ENCODE measurements around the gene PLTP. TPM values are rescaled to one million over a fixed set of nuclear protein-coding genes. Genes with fewer than 3 reads are reported as not detected.

PLTP gene
- total RNA-seq, 4 donors from 2014 or later = 31.2 to 221 (median 113) TPM

GRCh38 chr20:45894797-45895196, 17.2 kb downstream of the PLTP start:
- no peak overlapping the region for H3K4me3 ChIP-seq
- H3K36me3 ChIP-seq = no peaks in the 10 kb centered on the region
- H3K9me3 ChIP-seq = no peaks in the 10 kb centered on the region
- TF ChIP-seq POLR2A (IDR thresholded peaks at IDR 0.05) (no peak), CTCF (IDR thresholded peaks at IDR 0.05) (no peak)
- intact Hi-C loops (cut with DNase I; ENCODE audit: low total_unique reads) = no loop called here
- no peaks in the 10 kb centered on the region for H3K27me3 ChIP-seq
- H3K27ac ChIP-seq = no peak overlapping the region
- no peak for DNase-seq
- H3K4me1 ChIP-seq = peaks cover 3 to 7% of the 10 kb centered on the region in 2 donors

GRCh38 chr20:45893831-45894230, 18.1 kb downstream of the PLTP start:
- Histone ChIP-seq H3K4me1 (peaks cover 3 to 7% of the 10 kb centered on the region in 2 donors), H3K4me3 (no peak overlapping the region), H3K27me3 (no peaks in the 10 kb centered on the region), H3K27ac (no peak overlapping the region), H3K36me3 (no peaks in the 10 kb centered on the region), H3K9me3 (no peaks in the 10 kb centered on the region)
- no peak for TF ChIP-seq CTCF (IDR thresholded peaks at IDR 0.05)
- no peak for TF ChIP-seq POLR2A (IDR thresholded peaks at IDR 0.05)
- intact Hi-C loops (cut with DNase I; ENCODE audit: low total_unique reads) = no loop called here
- DNase-seq = no peak

GRCh38 chr20:45892828-45893500, 19.0 kb downstream of the PLTP start:
- peaks cover 3 to 7% of the 10 kb centered on the region in 2 donors for H3K4me1 ChIP-seq
- TF ChIP-seq CTCF (IDR thresholded peaks at IDR 0.05) (no peak), POLR2A (IDR thresholded peaks at IDR 0.05) (no peak)
- H3K9me3 ChIP-seq = no peaks in the 10 kb centered on the region
- no peaks in the 10 kb centered on the region for H3K36me3 ChIP-seq
- intact Hi-C loops (cut with DNase I; ENCODE audit: low total_unique reads) = no loop called here
- H3K4me3 ChIP-seq = no peak overlapping the region
- no peak overlapping the region for H3K27ac ChIP-seq
- no peaks in the 10 kb centered on the region for H3K27me3 ChIP-seq
- DNase-seq = no peak

GRCh38 chr20:45892049-45892825, 19.7 kb downstream of the PLTP start:
- H3K4me3 ChIP-seq = peak overlapping the region; percentile 76 to 92
- no peaks in the 10 kb centered on the region for H3K36me3 ChIP-seq
- TF ChIP-seq POLR2A (IDR thresholded peaks at IDR 0.05) = no peak
- no peak for TF ChIP-seq CTCF (IDR thresholded peaks at IDR 0.05)
- peaks cover 3 to 7% of the 10 kb centered on the region in 2 donors for H3K4me1 ChIP-seq
- H3K9me3 ChIP-seq = no peaks in the 10 kb centered on the region
- DNase-seq = no peak
- intact Hi-C loops (cut with DNase I; ENCODE audit: low total_unique reads) = no loop called here
- peak overlapping the region; percentile 87 to 92 for H3K27ac ChIP-seq
- H3K27me3 ChIP-seq = no peaks in the 10 kb centered on the region
